CD4-positive, alpha-beta memory T cell (primary cell): ENCODE measurements around the gene ATXN3L. TPM values are rescaled to one million over a fixed set of nuclear protein-coding genes. Genes with fewer than 3 reads are reported as not detected.

Experiments
- CTCF ChIA-PET: fragments of 350-600 bp; sonication (Branson Sonifier 250); formaldehyde crosslinking; loops from one replicate; lab custom pipeline; 2021; ENCODE audit warnings: inconsistent platforms; ENCODE audit not compliant: partially characterized antibody; lab: Charles Lee
- POLR2A ChIA-PET: fragments of 350-600 bp; sonication (Branson Sonifier 250); formaldehyde crosslinking; loops from one replicate; lab custom pipeline; 2021; ENCODE audit not compliant: partially characterized antibody; lab: Charles Lee
- DNase-seq, 5 donors: peaks; one replicate each; pipeline versions ENCODE4 v3.0.0 to v3.0.0-alpha.2; 2020 to 2022; ENCODE audit warnings: mixed read lengths in 1 of 5
- H3K27ac ChIP-seq: one replicate; pipeline ENCODE4 v1.7.0; 2013; ENCODE audit warnings: low read depth, low read length
- H3K27me3 ChIP-seq: 2 replicates; pipeline ENCODE4 v1.7.0; 2013; ENCODE audit warnings: mild to moderate bottlenecking, low read length, moderate library complexity; ENCODE audit not compliant: insufficient read depth
- H3K36me3 ChIP-seq: 2 replicates; pipeline ENCODE4 v1.7.0; 2013; ENCODE audit warnings: mild to moderate bottlenecking, low read length, moderate library complexity; ENCODE audit not compliant: insufficient read depth
- H3K4me1 ChIP-seq: 2 replicates; pipeline ENCODE4 v1.7.0; 2013; ENCODE audit warnings: mild to moderate bottlenecking, low read length, moderate library complexity; ENCODE audit not compliant: insufficient read depth
- H3K4me3 ChIP-seq, 2 donors: one replicate each; pipeline ENCODE4 v1.7.0; 2013; ENCODE audit warnings: low read length in 2 of 2, mild to moderate bottlenecking in 1 of 2
- H3K9me3 ChIP-seq, 2 donors: one replicate each; pipeline ENCODE4 v1.7.0; 2013; ENCODE audit warnings: low read length in 2 of 2, control low read depth in 1 of 2; ENCODE audit not compliant: control insufficient read depth in 1 of 2
- H3K27ac Mint-ChIP-seq, 7 donors: one replicate each; pipeline ENCODE4 v1.8.0; 2020 to 2021; ENCODE audit warnings: mixed read lengths in 7 of 7, mild to moderate bottlenecking in 6 of 7, inconsistent platforms in 3 of 7, moderate library complexity in 3 of 7
- H3K27me3 Mint-ChIP-seq, 2 donors: one replicate each; pipeline ENCODE4 v1.8.0; 2020 to 2021; ENCODE audit warnings: mixed read lengths in 2 of 2
- H3K36me3 Mint-ChIP-seq, 2 donors: one replicate each; pipeline ENCODE4 v1.8.0; 2020 to 2021; ENCODE audit warnings: mixed read lengths in 2 of 2, inconsistent platforms in 1 of 2, mild to moderate bottlenecking in 1 of 2
- H3K4me1 Mint-ChIP-seq, 4 donors: one replicate each; pipeline ENCODE4 v1.8.0; 2020 to 2021; ENCODE audit warnings: mixed read lengths in 4 of 4, mild to moderate bottlenecking in 1 of 4
- H3K4me3 Mint-ChIP-seq, 8 donors: one replicate each; pipeline ENCODE4 v1.8.0; 2020 to 2021; ENCODE audit warnings: mixed read lengths in 8 of 8, mild to moderate bottlenecking in 7 of 8, moderate library complexity in 6 of 8, inconsistent platforms in 3 of 8
- H3K9me3 Mint-ChIP-seq, 8 donors: one replicate each; pipeline ENCODE4 v1.8.0; 2020 to 2021; ENCODE audit warnings: mixed read lengths in 8 of 8, mild to moderate bottlenecking in 5 of 8, inconsistent platforms in 3 of 8, moderate library complexity in 1 of 8
- intact Hi-C: fragments of 100-400 bp; cut with micrococcal nuclease; formaldehyde crosslinking; loops from one replicate; pipeline ENCODE4 v1.15.1; 2023
- polyA plus RNA-seq, 2 donors: library from polyadenylated mRNA; unstranded; fragments of 300-500 nt; fragmentation: Illumina TruSeq; gene quantifications; one replicate each; pipeline ENCODE4 v1.2.3, GENCODE V29; 2021
- total RNA-seq, 2 experiments: library from RNA; stranded (reverse); gene quantifications; one replicate each; pipeline ENCODE4 v1.2.3, GENCODE V29; 2021

The ATXN3L gene
- total and polyA plus RNA-seq, 4 experiments from 2014 or later = not detected

- no peaks in the 10 kb centered on the region for H3K9me3 Mint-ChIP-seq
- no peak overlapping the region for H3K4me3 Mint-ChIP-seq
- H3K27me3 ChIP-seq = no peaks in the 10 kb centered on the region
- intact Hi-C loops = no loop called here
- H3K4me1 Mint-ChIP-seq = no peaks in the 10 kb centered on the region
- no peaks in the 10 kb centered on the region for H3K36me3 ChIP-seq
- H3K27ac Mint-ChIP-seq = no peak overlapping the region
- H3K4me3 ChIP-seq = no peak overlapping the region
- no peaks in the 10 kb centered on the region for H3K9me3 ChIP-seq
- POLR2A ChIA-PET = no interaction called here
- no peaks in the 10 kb centered on the region for H3K36me3 Mint-ChIP-seq
- DNase-seq = no peak
- CTCF ChIA-PET = no interaction called here
- no peak overlapping the region for H3K27ac ChIP-seq
- no peaks in the 10 kb centered on the region for H3K4me1 ChIP-seq
- H3K27me3 Mint-ChIP-seq = no peaks in the 10 kb centered on the region
These were observed 28.8 kb downstream of the ATXN3L start for GRCh38 chrX:13290891-13291614.

GRCh38 chrX:13288671-13289070, 31.2 kb downstream of the ATXN3L start:
- H3K9me3 Mint-ChIP-seq = peaks cover 0 to 10% (median 4%) of the 10 kb centered on the region in 8 donors

GRCh38 chrX:13287816-13288215, 32.0 kb downstream of the ATXN3L start:
- no peaks in the 10 kb centered on the region for H3K4me1 ChIP-seq
- H3K36me3 ChIP-seq = no peaks in the 10 kb centered on the region
- no peaks in the 10 kb centered on the region for H3K27me3 Mint-ChIP-seq
- no peak overlapping the region for H3K27ac Mint-ChIP-seq
- no peaks in the 10 kb centered on the region for H3K27me3 ChIP-seq
- POLR2A ChIA-PET = no interaction called here
- DNase-seq = no peak
- peaks cover 0 to 4% of the 10 kb centered on the region in 2 donors for H3K36me3 Mint-ChIP-seq
- H3K9me3 ChIP-seq = no peaks in the 10 kb centered on the region
- H3K27ac ChIP-seq = no peak overlapping the region
- CTCF ChIA-PET = no interaction called here
- intact Hi-C loops = no loop called here
- H3K9me3 Mint-ChIP-seq = peaks cover 0 to 10% (median 4%) of the 10 kb centered on the region in 8 donors
- H3K4me3 Mint-ChIP-seq = no peak overlapping the region
- no peak overlapping the region for H3K4me3 ChIP-seq
- no peaks in the 10 kb centered on the region for H3K4me1 Mint-ChIP-seq

More at GRCh38 chrX:13288671-13289070, 31.2 kb downstream of the ATXN3L start:
- no peak overlapping the region for H3K27ac ChIP-seq
- no peak for DNase-seq
- no peaks in the 10 kb centered on the region for H3K36me3 ChIP-seq
- H3K27me3 ChIP-seq = no peaks in the 10 kb centered on the region
- Mint-ChIP-seq H3K27ac (no peak overlapping the region), H3K36me3 (peaks cover 0 to 4% of the 10 kb centered on the region in 2 donors), H3K4me1 (no peaks in the 10 kb centered on the region), H3K4me3 (no peak overlapping the region), H3K27me3 (no peaks in the 10 kb centered on the region)
- ChIA-PET POLR2A (no interaction called here), CTCF (no interaction called here)
- H3K4me3 ChIP-seq = no peak overlapping the region
- no peaks in the 10 kb centered on the region for H3K9me3 ChIP-seq
- intact Hi-C loops = no loop called here
- H3K4me1 ChIP-seq = no peaks in the 10 kb centered on the region

GRCh38 chrX:13285693-13286092, 34.2 kb downstream of the ATXN3L start:
- Mint-ChIP-seq H3K36me3 (peaks cover 0 to 4% of the 10 kb centered on the region in 2 donors), H3K27me3 (no peaks in the 10 kb centered on the region), H3K4me1 (no peaks in the 10 kb centered on the region), H3K27ac (no peak overlapping the region), H3K4me3 (no peak overlapping the region), H3K9me3 (peaks cover 0 to 10% (median 4%) of the 10 kb centered on the region in 8 donors)
- CTCF ChIA-PET = no interaction called here
- POLR2A ChIA-PET = no interaction called here
- no peak for DNase-seq
- intact Hi-C loops = no loop called here
- Histone ChIP-seq H3K4me3 (no peak overlapping the region), H3K27me3 (no peaks in the 10 kb centered on the region), H3K9me3 (no peaks in the 10 kb centered on the region), H3K27ac (no peak overlapping the region), H3K4me1 (no peaks in the 10 kb centered on the region), H3K36me3 (no peaks in the 10 kb centered on the region)

DNA sequence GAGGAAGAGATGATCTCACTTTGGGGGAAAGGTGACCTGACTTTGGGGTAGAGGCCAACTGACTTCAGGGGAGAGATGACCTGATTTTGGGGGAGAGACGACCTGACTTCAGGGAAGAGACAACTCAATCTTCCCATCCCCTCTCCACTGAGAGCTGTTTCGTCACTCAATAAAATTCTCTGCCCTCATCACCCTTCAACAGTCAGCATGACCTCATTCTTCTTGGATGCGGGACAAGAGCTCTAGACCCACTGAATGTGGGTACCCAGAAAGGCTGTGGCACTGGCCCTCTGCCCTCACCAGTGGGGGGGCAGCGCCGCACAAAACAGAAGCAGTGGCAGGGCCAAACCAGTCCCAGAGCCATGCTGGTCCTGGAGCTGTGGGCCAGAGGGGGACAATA, 34.6 kb downstream of the ATXN3L start:
- POLR2A ChIA-PET = no interaction called here

DNA sequence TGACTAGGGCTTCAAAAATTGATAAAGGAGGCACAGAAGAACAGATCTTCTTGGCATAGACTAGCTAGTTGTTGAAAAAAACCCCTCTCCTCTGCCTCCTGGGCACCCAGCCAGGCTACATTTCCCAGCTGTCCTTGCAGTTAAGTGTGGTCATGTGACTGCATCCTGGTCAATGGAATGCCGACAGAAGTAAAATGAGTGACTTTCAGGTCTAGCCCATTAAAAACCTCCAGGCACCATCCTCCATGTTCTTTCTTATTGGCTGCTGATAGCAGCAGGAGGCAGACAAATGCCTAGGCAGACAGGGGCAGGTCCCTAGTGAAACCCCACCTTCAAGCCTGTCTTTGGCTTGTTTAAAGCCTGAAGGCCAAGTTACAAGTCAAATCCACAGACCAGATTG, 35.3 kb downstream of the ATXN3L start:
- Histone ChIP-seq H3K27me3 (no peaks in the 10 kb centered on the region), H3K27ac (no peak overlapping the region), H3K4me3 (no peak overlapping the region), H3K36me3 (no peaks in the 10 kb centered on the region), H3K9me3 (no peaks in the 10 kb centered on the region), H3K4me1 (no peaks in the 10 kb centered on the region)
- intact Hi-C loops = no loop called here
- H3K4me3 Mint-ChIP-seq = no peak overlapping the region
- no peaks in the 10 kb centered on the region for H3K27me3 Mint-ChIP-seq
- DNase-seq = no peak
- CTCF ChIA-PET = no interaction called here
- peaks cover 0 to 10% (median 4%) of the 10 kb centered on the region in 8 donors for H3K9me3 Mint-ChIP-seq
- no peaks in the 10 kb centered on the region for H3K4me1 Mint-ChIP-seq
- peaks cover 0 to 4% of the 10 kb centered on the region in 2 donors for H3K36me3 Mint-ChIP-seq
- POLR2A ChIA-PET = no interaction called here
- H3K27ac Mint-ChIP-seq = no peak overlapping the region

More for the DNA sequence above, 34.6 kb downstream of the ATXN3L start:
- intact Hi-C loops = no loop called here
- Histone ChIP-seq H3K36me3 (no peaks in the 10 kb centered on the region), H3K4me1 (no peaks in the 10 kb centered on the region), H3K9me3 (no peaks in the 10 kb centered on the region), H3K4me3 (no peak overlapping the region), H3K27ac (no peak overlapping the region), H3K27me3 (no peaks in the 10 kb centered on the region)
- no peak for DNase-seq
- Mint-ChIP-seq H3K4me3 (no peak overlapping the region), H3K4me1 (no peaks in the 10 kb centered on the region), H3K9me3 (peaks cover 0 to 10% (median 4%) of the 10 kb centered on the region in 8 donors), H3K27ac (no peak overlapping the region), H3K27me3 (no peaks in the 10 kb centered on the region), H3K36me3 (peaks cover 0 to 4% of the 10 kb centered on the region in 2 donors)
- CTCF ChIA-PET = no interaction called here

DNA sequence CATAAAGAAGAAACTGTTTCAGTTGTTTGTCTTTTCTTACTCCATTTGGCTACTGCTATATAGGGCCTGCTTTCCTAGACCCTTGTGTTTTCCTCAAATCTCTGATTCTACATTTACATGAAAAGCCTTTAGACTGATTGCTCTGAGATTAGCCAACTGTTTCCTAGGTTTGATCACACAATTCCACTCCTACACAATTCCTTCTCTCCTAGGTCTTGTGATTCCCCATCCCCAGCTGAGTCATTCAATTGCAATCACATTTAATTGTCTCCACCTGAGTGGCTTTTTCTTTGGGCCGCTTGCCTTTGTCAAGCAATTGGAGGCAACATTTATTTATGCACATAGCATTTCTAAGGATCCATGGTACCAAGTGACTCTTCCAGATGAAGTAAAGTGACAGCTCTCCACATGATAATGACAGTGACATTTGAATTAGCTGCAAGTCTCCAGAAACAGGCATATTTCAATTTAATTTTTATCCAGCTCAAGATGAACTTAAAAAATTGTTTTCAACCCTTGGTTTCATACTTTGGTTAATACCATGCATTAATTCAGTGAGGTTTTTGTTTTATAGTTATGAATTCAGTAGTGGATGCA, 35.8 kb downstream of the ATXN3L start:
- POLR2A ChIA-PET = no interaction called here
- Histone ChIP-seq H3K36me3 (no peaks in the 10 kb centered on the region), H3K4me1 (no peaks in the 10 kb centered on the region), H3K27me3 (no peaks in the 10 kb centered on the region), H3K4me3 (no peak overlapping the region), H3K9me3 (no peaks in the 10 kb centered on the region), H3K27ac (no peak overlapping the region)
- H3K27ac Mint-ChIP-seq = no peak overlapping the region
- H3K36me3 Mint-ChIP-seq = peaks cover 0 to 4% of the 10 kb centered on the region in 2 donors
- H3K27me3 Mint-ChIP-seq = no peaks in the 10 kb centered on the region
- H3K9me3 Mint-ChIP-seq = peaks cover 0 to 10% (median 4%) of the 10 kb centered on the region in 8 donors
- CTCF ChIA-PET = no interaction called here
- no peak for DNase-seq
- no peak overlapping the region for H3K4me3 Mint-ChIP-seq
- intact Hi-C loops = no loop called here
- no peaks in the 10 kb centered on the region for H3K4me1 Mint-ChIP-seq
